Endothelial cell (in vitro differentiated cells): ENCODE measurements around the gene EFCAB6. TPM values are rescaled to one million over a fixed set of nuclear protein-coding genes. Genes with fewer than 3 reads are reported as not detected.
A peak's percentile ranks its signal among the peaks of the same experiment; 100 is the strongest.

Source experiments
- DNase-seq: peaks from one replicate; pipeline ENCODE4 v3.0.0; 2021; ENCODE audit warnings: low spot score
- H3K27ac Mint-ChIP-seq: one replicate; pipeline ENCODE4 v1.8.0; 2021; ENCODE audit warnings: mixed read lengths, inconsistent platforms; ENCODE audit not compliant: unreplicated experiment
- H3K27me3 Mint-ChIP-seq: one replicate; pipeline ENCODE4 v1.8.0; 2021; ENCODE audit warnings: mild to moderate bottlenecking, moderate library complexity, mixed read lengths, inconsistent platforms; ENCODE audit not compliant: unreplicated experiment
- H3K36me3 Mint-ChIP-seq: one replicate; pipeline ENCODE4 v1.8.0; 2021; ENCODE audit warnings: mild to moderate bottlenecking, low read depth, mixed read lengths, inconsistent platforms; ENCODE audit not compliant: unreplicated experiment
- H3K4me1 Mint-ChIP-seq: one replicate; pipeline ENCODE4 v1.8.0; 2021; ENCODE audit warnings: mild to moderate bottlenecking, mixed read lengths, inconsistent platforms; ENCODE audit not compliant: unreplicated experiment
- H3K4me3 Mint-ChIP-seq: one replicate; pipeline ENCODE4 v1.8.0; 2021; ENCODE audit warnings: mild to moderate bottlenecking, mixed read lengths, inconsistent platforms; ENCODE audit not compliant: unreplicated experiment
- H3K9me3 Mint-ChIP-seq: one replicate; pipeline ENCODE4 v1.8.0; 2021; ENCODE audit warnings: mixed read lengths, inconsistent platforms; ENCODE audit not compliant: unreplicated experiment
- total RNA-seq: library from RNA; stranded (reverse); fragmentation: NEBNext Ultra II Directional; extraction: Animal tissue kit (Norgen Biotek cat#: 25700); gene quantifications from one replicate; pipeline ENCODE4 v1.2.1, GENCODE V29; 2021; ENCODE audit not compliant: unreplicated experiment
- TF ChIP-seq, protein P1 (sequence below): fragments of 200-600 bp; sonication (generic); IDR thresholded peaks from one replicate; pipeline ENCODE4 v1.5.0; 2021; ENCODE audit warnings: antibody characterized with exemption; ENCODE audit not compliant: unreplicated experiment

The EFCAB6 gene
- total RNA-seq, 1 donor from 2014 or later = 0.69 TPM

DNA sequence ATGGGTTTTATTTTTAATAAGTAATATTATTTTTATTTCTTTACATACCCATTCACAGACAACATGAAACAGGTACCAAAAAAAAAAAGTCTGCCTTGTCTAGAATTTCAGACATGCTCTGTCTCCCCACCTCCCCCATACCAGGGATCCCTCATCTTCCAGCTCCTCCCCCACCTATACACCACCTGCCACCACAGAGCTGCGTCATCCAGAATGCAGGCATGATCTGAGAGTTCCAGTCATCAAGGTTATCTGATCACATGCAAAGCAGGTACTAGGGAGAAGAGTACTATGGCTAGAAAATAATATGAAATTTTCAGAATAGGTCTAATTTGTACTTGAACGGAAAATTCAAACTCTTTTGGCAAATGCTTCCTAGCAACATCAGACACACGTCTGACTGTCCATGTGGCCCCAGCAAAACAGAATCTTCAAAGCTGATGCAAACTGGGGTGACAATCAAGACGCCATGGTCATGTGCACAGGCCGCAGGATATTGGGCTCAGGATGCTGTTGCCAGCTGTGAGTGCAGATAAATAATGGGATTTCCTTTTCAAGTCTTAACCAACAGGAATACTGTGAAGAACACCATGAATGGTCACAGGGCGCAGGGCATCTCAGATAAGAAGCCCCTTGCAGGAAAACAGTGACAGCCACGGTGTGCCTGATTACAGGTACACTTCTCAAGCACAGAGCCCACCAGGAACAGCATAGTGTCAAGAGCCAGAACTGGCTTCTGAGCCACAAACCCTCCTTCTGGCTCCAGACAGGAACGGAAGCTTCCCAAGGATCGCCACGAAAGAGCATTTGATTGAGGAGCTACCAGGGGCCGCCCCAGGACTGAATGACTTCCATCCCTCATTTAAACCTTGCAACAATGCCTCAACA lies 169.5 kb downstream of the EFCAB6 start:
- Mint-ChIP-seq H3K36me3 (no peaks in the 10 kb centered on the region), H3K4me3 (no peak overlapping the region), H3K27ac (peak overlapping the region; percentile 89), H3K4me1 (peaks cover 33% of the 10 kb centered on the region), H3K9me3 (no peaks in the 10 kb centered on the region), H3K27me3 (no peaks in the 10 kb centered on the region)
- TF ChIP-seq, protein P1, sequence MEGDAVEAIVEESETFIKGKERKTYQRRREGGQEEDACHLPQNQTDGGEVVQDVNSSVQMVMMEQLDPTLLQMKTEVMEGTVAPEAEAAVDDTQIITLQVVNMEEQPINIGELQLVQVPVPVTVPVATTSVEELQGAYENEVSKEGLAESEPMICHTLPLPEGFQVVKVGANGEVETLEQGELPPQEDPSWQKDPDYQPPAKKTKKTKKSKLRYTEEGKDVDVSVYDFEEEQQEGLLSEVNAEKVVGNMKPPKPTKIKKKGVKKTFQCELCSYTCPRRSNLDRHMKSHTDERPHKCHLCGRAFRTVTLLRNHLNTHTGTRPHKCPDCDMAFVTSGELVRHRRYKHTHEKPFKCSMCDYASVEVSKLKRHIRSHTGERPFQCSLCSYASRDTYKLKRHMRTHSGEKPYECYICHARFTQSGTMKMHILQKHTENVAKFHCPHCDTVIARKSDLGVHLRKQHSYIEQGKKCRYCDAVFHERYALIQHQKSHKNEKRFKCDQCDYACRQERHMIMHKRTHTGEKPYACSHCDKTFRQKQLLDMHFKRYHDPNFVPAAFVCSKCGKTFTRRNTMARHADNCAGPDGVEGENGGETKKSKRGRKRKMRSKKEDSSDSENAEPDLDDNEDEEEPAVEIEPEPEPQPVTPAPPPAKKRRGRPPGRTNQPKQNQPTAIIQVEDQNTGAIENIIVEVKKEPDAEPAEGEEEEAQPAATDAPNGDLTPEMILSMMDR = no peak
- DNase-seq = peak; percentile 50

DNA sequence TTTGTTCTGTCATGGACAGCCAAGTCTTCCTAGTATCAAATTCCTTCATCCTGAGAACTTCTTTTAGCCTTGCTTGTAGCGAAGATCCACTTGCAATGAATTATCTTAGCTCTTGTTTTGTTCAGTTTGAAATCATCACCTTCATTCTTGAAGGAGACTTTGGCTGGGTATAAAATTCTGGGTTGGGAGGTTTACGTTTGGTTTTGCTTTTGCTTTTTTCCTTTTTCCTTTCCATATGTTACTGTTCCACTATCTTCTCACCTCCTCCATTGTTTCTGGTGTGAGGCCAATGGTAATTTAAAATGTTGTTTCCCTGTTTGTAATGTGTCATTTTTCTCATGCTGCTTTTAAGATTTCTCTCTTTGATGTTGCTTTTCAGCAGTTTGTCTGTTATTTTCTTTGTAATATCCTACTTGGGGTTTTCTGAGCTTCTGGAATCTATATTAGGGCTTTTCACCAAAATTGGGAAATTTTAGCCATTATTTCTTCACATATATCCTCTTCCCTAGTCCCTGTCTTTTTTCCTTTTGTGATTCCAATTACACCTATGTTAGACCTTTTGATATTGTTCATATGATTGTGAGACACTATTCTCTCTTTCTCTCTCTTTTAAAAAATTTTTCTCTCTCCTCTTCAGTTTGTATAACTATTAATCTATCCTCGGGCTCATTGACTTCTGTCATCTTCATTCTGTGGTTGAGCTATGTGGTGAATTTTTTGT lies 172.7 kb downstream of the EFCAB6 start:
- H3K4me1 Mint-ChIP-seq = peaks cover 22% of the 10 kb centered on the region
- TF ChIP-seq, protein P1 = no peak
- no peak for DNase-seq
- no peaks in the 10 kb centered on the region for H3K36me3 Mint-ChIP-seq
- no peak overlapping the region for H3K4me3 Mint-ChIP-seq
- no peak overlapping the region for H3K27ac Mint-ChIP-seq
- H3K27me3 Mint-ChIP-seq = no peaks in the 10 kb centered on the region
- H3K9me3 Mint-ChIP-seq = no peaks in the 10 kb centered on the region

DNA sequence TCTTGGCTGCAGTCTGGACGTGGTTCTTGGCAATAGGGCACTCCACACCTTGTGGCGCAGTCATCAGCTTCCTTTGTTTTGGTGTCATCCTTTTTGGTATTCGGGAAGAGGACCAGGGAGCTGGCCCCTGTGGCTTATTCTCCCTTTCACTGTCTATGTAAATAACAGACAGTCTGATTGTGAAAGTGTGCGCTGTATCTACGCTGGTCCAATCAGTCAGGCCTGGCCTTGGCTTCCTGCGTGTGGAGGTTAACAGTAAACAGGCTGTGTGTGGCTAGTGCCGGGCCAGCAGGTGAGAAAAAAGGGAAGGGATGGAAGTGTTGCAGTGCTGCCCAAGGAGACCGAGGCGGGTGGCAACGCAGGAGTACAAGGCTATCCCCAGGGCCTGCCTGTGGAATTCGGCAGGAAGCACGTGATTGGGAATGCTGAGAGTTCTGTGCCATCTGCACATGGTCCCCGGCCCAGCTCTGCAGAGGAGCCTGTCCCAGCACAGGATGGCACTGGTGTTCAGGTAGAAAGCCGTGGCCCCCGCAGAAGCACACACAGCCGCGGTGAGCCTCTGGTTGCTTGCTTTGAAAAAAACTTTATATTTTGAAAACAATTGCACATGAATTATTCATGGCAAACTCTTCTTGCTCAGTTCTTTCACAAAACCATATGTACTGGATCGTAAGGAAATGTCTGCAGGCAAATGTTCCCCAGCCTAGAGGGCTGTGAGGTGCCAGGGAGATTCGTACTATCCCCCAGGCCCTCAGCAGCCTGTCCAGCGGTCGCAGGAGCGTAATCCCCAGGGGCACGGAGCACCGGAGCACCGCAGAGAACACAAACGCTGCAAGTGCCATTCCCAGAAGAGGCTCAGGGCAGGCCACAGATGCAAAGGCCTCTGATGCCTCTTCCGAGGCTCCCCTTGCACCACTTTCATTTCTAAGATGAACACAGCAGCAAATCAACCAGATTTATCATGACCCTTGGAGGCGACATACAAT lies 174.5 kb downstream of the EFCAB6 start:
- Mint-ChIP-seq H3K4me3 (no peak overlapping the region), H3K9me3 (no peaks in the 10 kb centered on the region), H3K4me1 (peaks cover 10% of the 10 kb centered on the region), H3K27me3 (peaks cover 3% of the 10 kb centered on the region), H3K27ac (no peak overlapping the region), H3K36me3 (no peaks in the 10 kb centered on the region)
- TF ChIP-seq, protein P1 = no peak
- no peak for DNase-seq

DNA sequence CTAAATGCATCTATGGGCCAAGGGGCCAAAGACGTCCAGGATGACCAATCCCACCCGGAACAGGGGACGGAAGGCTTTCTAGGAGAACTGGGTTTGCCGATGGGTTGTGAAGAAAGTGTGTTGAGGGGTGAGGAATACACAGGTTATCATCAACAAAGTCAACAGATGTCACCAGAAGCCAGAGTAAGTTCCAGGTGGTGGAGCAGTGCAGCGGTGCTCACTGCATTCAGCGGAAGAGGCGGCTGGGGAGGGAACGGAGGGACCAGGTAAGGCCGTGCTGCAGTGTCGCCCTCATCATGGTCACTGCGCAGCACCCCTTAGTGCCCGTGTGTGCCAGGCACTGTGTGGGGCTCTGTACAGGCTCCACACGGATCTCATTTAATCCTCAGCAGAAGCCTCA lies 176.0 kb downstream of the EFCAB6 start:
- H3K36me3 Mint-ChIP-seq = peaks cover 2% of the 10 kb centered on the region
- peaks cover 5% of the 10 kb centered on the region for H3K27me3 Mint-ChIP-seq
- H3K4me3 Mint-ChIP-seq = no peak overlapping the region
- TF ChIP-seq, protein P1 = no peak
- H3K27ac Mint-ChIP-seq = no peak overlapping the region
- H3K4me1 Mint-ChIP-seq = peaks cover 3% of the 10 kb centered on the region
- no peaks in the 10 kb centered on the region for H3K9me3 Mint-ChIP-seq
- no peak for DNase-seq
